Stimulated activated naive CD4-positive, alpha-beta T cell (primary cell): ENCODE data around the gene MYH6.

ENCODE experiments used
- DNase-seq, 6 experiments: peaks; one replicate each; lab custom pipeline; 2025; lab: John Stamatoyannopoulos, UW

Gene MYH6

GRCh38 chr14:23376482-23377197, 31.4 kb downstream of the MYH6 start, which contains the start of gene CMTM5:
Gene CMTM5, plus strand, starts transcription at chr14:23377046. Its CDS starts 206 bp downstream, at chr14:23377252.
- DNase-seq = no peak

- no peak for DNase-seq
These were observed 32.4 kb downstream of the MYH6 start for GRCh38 chr14:23375527-23376251.

DNA sequence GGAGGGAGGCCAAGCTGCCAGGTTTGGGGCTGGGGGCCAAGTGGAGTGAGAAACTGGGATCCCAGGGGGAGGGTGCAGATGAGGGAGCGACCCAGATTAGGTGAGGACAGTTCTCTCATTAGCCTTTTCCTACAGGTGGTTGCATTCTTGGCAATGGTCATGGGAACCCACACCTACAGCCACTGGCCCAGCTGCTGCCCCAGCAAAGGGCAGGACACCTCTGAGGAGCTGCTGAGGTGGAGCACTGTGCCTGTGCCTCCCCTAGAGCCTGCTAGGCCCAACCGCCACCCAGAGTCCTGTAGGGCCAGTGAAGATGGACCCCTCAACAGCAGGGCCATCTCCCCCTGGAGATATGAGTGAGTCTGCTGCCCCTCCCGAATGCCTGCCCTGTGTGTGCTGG, 35.0 kb downstream of the MYH6 start:
- no peak for DNase-seq

DNA sequence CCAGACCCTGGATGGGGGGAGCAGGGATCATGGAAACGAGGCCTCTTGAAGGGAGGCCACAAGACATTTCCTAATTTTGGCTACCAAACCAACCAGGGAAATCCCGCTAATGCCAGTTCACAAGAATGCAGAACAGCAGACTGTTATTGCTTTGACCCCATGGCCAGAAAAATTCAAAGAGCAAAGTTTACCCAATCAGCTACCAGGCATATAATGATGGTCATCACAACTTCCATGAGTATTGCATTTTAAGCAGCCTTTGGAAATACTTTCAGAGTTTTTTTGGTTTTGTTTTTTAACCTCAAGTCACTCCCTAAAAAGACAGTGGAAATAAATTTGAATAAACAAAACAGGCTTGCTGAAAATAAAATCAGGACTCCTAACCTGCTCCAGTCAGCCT, 35.6 kb downstream of the MYH6 start, which contains the start of gene IL25:
Gene IL25, plus strand, starts transcription at position 301 of the 400 bp plus-strand sequence.
- DNase-seq = no peak

DNA sequence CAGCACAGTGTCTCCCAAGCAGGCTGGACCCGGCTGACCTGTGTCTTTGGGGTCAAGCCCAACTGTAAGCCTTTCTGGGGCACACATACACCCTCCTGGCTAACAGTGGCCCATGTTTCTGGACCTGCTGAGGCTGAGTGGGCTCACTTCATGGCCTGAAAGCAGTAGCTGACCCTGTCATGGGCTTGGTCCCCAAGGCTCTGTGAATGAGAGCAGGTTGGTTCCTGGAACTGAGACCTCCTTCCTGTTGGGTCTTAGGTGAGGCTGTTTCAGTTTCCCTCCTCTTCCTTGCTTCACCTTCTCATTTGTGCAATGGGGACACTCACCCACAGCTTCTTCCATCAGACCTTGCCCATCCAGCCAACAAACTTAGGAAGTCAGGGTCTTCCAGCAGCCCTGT, 36.2 kb downstream of the MYH6 start:
- DNase-seq = no peak

DNA sequence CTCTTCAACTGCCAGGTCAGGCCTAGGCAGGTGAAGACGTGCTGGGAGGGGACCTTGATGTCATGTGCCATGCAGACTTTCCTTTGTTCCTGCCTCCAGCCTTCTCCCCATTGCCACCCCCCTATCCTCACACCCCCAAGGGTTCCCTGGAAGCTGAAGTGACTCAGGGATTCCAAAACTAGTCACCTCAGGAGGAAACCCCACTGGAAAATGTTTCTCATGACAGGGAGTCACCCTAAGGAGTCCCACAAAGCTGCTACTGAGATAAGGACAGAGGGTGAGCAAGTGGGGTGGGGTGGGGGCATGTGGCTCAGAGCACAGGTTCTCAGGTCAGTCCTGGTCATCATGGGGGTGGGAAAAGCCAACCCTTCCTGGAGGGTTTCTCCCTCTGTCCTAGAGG, 37.9 kb downstream of the MYH6 start:
- no peak for DNase-seq

- DNase-seq = no peak
These were observed 41.6 kb downstream of the MYH6 start for GRCh38 chr14:23366426-23366921.

GRCh38 chr14:23365732-23366425, 42.2 kb downstream of the MYH6 start:
- no peak for DNase-seq

GRCh38 chr14:23365036-23365731, 42.9 kb downstream of the MYH6 start, which contains the start of gene EFS:
Gene EFS, minus strand, starts transcription at chr14:23365172. Its CDS starts 147 bp downstream, at chr14:23365025.
- no peak for DNase-seq

GRCh38 chr14:23364164-23365035, 43.7 kb downstream of the MYH6 start:
- DNase-seq = no peak

DNA sequence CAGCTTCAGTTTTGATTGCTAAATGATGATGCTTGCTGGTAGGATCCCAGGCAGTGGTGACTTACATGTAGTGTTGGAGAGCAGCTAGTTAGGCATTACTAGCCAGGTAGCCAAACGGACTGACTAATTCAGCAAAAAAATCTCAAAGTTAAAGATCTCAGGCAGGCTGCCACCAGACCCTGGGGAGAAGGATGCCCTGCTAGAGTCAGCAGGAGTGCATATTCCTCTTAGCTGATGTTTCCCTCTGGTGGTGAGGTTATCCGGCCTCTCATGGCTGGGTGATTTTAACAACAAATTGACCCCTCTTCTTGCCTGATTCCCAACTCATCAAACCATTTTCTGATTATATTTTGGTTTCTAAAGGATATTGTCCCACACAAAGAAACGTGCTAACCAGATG, 45.9 kb downstream of the MYH6 start:
- no peak for DNase-seq

DNA sequence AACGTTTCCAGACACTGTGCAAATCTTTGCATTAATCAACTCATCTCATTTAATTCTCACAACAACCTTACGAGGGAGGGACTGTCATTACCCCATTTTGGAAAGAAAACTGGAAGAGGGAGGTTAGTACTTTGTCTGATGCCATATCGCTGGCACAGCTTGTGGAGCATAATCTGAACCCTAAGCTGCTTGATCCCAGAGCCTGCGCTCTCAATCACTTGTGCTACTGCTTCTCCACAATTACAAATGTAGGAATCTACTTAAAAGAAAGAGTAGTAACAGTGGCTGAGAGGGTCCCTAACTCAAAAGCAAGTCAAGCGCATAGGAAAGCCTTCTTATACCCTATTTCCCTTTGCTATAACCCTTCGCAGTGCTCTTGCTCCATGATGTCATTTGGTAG, 46.3 kb downstream of the MYH6 start:
- no peak for DNase-seq

DNA sequence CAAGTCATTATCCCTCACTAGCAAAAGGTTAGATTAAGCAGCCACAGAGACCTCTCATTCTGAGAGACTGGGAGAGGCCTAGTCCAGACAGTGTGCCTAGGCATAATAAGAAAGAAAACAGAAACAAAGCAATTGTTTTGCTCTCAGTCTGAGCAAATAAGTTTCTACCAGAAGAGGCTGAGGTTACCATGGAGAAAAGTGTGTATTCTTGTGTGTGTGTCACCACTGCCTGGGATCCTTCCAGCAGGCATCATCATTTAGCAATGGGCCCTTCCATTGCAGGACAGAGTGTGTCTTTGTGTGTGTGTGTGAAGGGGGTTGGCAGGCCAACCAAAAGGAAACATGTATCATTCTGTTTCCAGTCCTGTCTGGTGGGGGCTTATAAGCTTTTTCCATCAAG, 46.8 kb downstream of the MYH6 start:
- no peak for DNase-seq

DNA sequence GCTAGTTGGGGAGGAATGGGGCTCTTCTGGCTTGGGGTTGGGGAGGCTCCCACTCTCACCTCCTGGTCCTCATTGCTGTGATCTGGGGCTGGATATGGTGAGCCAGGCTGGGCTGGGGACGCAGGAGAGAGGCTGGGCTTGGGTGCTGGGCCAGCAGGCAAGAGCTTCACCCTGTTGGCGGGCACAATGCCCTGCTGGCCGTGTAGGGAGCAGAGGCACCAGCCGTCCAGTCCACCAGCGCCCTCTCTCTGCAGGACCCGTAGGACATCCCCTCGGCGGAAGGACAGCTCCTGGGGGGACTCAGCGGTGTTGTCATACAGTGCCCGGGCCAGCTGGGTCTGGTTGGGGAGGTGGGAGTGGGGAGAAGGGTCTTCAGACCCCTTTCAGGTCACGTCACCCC, 47.6 kb downstream of the MYH6 start:
- no peak for DNase-seq

DNA sequence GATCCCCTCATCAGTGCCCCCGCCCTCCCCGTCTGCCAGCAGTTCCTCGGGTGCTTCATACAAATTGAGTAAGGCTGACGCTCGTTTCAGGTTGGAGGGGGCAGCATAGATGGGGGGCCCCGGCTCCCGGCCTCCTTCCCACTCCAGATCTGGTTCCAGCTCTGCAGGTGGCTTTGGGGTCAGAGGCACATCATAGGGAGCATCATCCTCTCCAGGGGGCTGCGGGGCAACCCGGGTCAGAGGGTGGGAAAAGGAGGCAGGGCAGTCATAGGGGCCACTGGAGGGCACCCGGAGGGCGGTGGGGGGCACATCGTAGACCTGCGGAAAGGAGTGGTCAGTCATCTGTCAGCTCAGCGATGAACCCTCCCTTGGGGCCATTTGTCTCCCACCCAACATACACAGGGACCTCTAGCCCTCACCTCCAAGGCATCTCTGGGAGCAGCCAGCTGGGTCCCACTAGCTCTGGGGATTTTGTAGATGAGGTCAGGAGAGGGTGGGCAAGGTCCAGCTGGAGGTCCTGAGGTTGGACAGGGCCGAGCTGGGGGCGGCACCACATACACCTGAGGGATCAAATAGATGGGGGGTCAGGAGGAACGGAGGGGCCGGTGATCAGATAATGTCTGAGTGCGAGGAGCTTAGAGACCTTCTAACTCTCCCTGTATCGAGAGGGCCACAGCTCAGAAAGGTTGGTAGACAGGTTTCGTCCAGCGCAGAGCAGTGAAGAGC, 48.2 kb downstream of the MYH6 start:
- DNase-seq = no peak

GRCh38 chr14:23359167-23359626, 48.9 kb downstream of the MYH6 start:
- no peak for DNase-seq

- no peak for DNase-seq
These were observed 49.4 kb downstream of the MYH6 start for GRCh38 chr14:23358553-23359166.

DNA sequence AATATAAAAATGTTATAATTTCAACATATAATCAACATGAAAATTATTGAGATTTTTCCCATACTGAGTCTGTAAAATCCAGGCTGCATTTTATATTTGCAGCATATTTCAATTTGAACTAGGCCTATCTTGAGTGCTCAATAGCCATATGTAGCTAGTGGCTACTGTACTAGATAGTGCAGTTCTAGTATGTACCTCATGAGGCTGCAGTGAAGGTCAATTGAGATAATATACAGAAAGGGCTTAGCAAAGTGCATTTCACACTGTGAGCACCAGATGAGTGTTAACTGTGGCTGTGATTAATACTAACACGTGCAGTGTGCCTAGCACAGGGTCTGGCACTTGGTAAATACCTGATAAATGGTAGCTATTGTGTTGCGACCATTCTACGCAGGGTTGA, 50.0 kb downstream of the MYH6 start:
- DNase-seq = no peak

DNA sequence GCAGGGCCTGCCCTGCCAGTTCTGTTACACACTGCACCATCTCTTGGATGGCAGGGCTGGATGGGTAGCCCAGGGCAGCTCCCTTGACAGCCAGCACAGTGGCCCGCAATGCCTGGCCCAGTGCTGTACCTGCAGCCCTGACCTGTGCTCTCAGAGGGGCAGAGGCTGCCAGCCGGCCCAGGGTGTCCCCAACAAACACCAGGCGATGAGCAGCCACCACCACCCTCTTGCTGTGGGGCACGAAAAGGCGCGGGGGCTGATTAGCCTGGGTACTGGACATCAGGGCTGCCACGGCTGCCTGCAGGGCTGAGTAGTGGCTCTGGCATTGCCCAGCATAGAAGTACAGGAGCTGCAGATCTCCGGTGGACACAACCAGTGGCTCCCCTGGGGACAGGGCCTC, 50.8 kb downstream of the MYH6 start:
- DNase-seq = no peak

DNA sequence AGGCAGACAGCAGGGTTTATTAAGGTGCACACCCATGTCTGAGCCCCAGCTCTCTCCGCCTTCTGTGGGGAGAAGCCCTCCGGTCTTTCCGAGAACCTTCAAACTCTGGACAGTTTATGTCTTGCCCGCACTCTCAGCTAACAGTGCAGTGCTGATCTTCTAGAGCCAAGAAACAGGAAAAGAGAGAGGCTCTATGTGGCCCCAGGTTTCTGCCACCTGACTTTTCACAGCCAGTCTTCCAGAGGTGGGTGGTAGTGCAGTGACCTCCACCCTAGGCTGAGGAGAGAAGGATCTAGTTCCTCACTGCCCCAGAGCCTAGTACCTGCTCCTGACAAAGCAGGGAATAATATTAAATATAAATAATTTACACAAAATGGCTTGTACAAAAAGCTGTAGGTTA, 51.4 kb downstream of the MYH6 start:
- no peak for DNase-seq
